Subcutaneous abdominal adipose tissue (tissue), 5 donors: Measurements from ENCODE around the gene YTHDC2.

ENCODE experiments used
- H3K27ac ChIP-seq: one replicate; pipeline ENCODE4 v1.7.0; 2013; ENCODE audit warnings: low read depth, mild to moderate bottlenecking, inconsistent platforms, low read length, moderate library complexity
- H3K27me3 ChIP-seq, 5 donors: one replicate each; pipeline ENCODE4 v1.7.0; 2013; ENCODE audit warnings: low read length in 5 of 5, inconsistent platforms in 1 of 5; ENCODE audit not compliant: control insufficient read depth in 5 of 5, insufficient read depth in 4 of 5
- H3K36me3 ChIP-seq, 5 donors: one replicate each; pipeline ENCODE4 v1.7.0; 2013; ENCODE audit warnings: low read length in 5 of 5; ENCODE audit not compliant: control insufficient read depth in 5 of 5, insufficient read depth in 5 of 5
- H3K4me1 ChIP-seq, 5 donors: one replicate each; pipeline ENCODE4 v1.7.0; 2013; ENCODE audit warnings: low read length in 5 of 5, mild to moderate bottlenecking in 3 of 5, moderate library complexity in 1 of 5; ENCODE audit not compliant: control insufficient read depth in 5 of 5, insufficient read depth in 5 of 5
- H3K4me3 ChIP-seq, 5 donors: one replicate each; pipeline ENCODE4 v1.7.0; 2013; ENCODE audit warnings: low read length in 5 of 5, low read depth in 1 of 5
- H3K9ac ChIP-seq, 5 donors: one replicate each; pipeline ENCODE4 v1.7.0; 2013; ENCODE audit warnings: low read length in 5 of 5, mild to moderate bottlenecking in 4 of 5, moderate library complexity in 3 of 5
- H3K9me3 ChIP-seq, 5 donors: one replicate each; pipeline ENCODE4 v1.7.0; 2013; ENCODE audit warnings: low read length in 5 of 5; ENCODE audit not compliant: control insufficient read depth in 5 of 5
- donor health status: healthy.
- donor health status: healthy.
- donor health status: healthy.
- donor health status: healthy.
- donor health status: healthy.

The YTHDC2 gene

DNA sequence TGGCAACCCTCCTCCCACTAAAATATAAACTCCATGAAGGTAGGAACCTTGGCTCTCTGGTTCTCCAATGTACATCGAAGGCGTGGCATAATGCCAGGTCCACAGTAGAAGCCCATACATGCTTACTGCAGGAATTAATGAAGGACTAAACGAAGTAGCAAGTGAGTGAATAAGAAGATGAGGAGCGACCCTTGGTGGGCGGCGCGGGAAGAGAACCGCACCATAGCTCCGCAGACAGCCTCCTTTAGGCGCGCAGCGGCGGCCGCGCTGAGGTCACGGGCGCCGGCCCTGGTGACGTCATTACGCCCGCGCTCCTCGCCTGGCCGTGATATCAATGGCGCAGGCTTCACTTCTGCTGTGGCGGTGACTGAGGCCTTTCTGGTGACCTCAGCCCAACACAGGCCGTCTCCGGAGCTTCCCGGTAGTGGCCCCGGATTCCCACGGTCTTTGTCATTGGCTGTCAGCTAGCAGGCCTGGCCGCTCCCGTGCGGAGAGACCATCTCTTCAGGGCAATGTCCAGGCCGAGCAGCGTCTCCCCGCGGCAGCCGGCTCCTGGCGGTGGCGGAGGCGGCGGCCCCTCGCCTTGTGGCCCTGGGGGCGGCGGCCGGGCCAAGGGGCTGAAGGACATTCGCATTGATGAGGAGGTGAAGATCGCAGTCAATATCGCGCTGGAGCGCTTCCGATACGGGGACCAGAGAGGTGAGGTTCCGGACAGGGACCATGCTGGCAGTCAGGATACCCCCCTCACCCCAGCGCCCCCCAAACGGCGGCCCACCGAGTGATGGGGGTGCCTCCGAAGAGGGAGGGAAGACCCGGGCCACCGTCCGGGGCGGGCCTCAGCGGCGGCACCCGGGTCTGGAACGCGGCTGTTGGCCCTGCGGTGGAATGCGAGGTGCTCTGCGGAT is at the start of gene YTHDC2:
Gene YTHDC2, plus strand, starts transcription at position 311 of the 905 bp plus-strand sequence. Its CDS starts 202 bp downstream, at position 513.
- peak within 1 kb of the TSS; percentile 84 to 91 (median 88) for H3K4me3 ChIP-seq
- H3K36me3 ChIP-seq, result peaks cover 0 to 9% (median 0%) of the 10 kb centered on the region in 5 donors
- H3K27me3 ChIP-seq, result peaks cover 0 to 2% (median 0%) of the 10 kb centered on the region in 5 donors
- H3K27ac ChIP-seq, result peak within 1 kb of the TSS; percentile 92
- H3K4me1 ChIP-seq, result peaks cover 2 to 16% (median 12%) of the 10 kb centered on the region in 5 donors
- peak within 1 kb of the TSS; percentile 92 to 99 (median 97) for H3K9ac ChIP-seq
- no peaks in the 10 kb centered on the region for H3K9me3 ChIP-seq

DNA sequence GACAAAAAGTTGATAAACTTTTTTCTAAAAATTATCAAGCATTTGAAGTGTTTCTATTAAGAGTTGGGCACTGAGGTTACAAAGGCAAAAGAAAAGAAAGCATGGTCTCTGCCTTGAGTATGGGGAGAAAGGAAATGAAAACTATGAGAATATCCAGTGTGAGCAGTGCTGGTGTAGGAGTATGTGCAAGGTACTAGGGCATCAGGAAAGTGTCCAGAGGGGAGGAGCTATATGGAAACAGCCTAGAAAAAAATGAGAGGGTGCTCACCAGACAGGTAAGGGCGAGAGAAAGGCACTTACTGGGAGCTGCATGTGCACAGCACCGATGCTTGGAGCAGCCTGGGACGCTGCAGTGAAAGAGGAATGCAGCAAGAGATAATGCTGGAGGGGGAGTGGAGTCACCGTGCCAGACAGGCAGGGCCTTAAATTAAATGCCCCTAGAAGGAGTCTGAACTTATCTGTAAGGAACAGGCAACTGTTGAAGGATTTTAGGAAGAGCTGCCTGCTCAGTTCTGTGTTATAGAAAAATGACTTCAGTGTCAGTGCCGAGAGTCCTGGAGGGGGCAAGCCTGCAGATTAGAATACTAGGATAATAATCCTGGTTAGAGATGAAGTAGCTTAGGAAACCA is 39.3 kb upstream of the YTHDC2 start:
- Histone ChIP-seq H3K9me3 (no peaks in the 10 kb centered on the region), H3K27me3 (no peaks in the 10 kb centered on the region), H3K4me3 (no peak overlapping the region)

DNA sequence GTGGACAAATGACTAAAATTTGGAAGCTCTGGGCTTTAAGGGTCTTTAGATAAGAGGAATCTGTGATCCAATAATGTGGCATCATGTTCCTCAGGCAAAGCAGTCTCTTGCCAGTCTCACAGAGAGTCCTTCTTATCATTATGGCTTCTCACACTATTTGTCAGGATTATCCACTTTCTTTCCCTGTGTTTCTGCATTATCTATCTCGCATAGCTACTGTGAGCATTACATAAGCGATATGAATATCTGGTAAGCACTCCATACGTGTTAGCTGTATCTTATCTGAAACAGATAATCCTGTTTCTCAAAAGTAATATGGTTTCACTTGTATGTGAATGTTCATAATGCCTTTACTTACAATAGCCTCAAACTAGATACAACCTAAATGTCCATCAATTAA is 34.8 kb upstream of the YTHDC2 start:
- H3K36me3 ChIP-seq, result no peaks in the 10 kb centered on the region
- H3K9me3 ChIP-seq, result no peaks in the 10 kb centered on the region
- peaks cover 0 to 2% (median 0%) of the 10 kb centered on the region in 5 donors for H3K27me3 ChIP-seq
- no peak overlapping the region for H3K4me3 ChIP-seq
- no peak overlapping the region for H3K27ac ChIP-seq
- no peaks in the 10 kb centered on the region for H3K4me1 ChIP-seq
- no peak overlapping the region for H3K9ac ChIP-seq

More for the DNA sequence above, 39.3 kb upstream of the YTHDC2 start:
- Histone ChIP-seq H3K27ac (no peak overlapping the region), H3K4me1 (no peaks in the 10 kb centered on the region), H3K9ac (no peak overlapping the region), H3K36me3 (no peaks in the 10 kb centered on the region)

DNA sequence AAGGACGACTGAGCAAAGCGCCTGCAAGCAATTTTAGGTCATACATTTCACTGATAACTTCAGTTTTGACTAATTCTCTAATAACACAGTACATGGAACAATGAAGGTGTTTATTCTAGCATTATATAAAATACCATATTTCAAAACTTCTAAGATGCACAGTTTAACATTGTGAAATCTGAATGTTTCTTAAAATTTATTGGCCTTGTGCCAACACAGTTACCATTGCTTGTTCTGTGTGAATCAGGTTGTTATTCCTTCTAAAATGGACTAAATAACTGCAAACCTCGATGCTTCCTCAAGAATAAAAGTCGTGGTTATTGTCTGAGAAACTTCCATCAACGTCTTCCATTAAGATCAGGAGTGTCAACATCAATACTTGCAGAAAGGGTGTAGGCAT is 33.3 kb upstream of the YTHDC2 start:
- H3K4me3 ChIP-seq, result no peak overlapping the region
- no peaks in the 10 kb centered on the region for H3K36me3 ChIP-seq

DNA sequence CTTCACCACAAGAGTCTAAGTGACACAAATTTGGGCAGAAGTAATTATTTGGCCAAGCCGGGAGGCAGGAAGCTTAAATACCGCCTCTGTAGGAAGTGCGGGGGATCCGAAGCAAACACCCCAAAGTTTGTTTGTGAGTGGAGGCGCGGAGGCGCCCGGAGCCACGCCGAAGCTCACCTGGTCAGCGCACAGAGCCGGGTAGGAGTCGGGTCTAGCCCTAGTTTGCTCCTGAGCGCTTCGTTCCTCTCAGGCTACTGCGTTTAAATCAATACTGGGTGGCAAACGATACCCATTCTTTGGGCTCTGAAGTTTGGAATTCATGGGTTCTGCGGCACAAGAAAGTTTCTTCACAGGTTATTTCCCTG is 26.1 kb upstream of the YTHDC2 start:
- Histone ChIP-seq H3K9ac (peak overlapping the region in 1 of 5 donors; percentile 35), H3K36me3 (no peaks in the 10 kb centered on the region), H3K27me3 (peaks cover 0 to 56% (median 30%) of the 10 kb centered on the region in 5 donors), H3K4me1 (peaks cover 0 to 26% (median 21%) of the 10 kb centered on the region in 5 donors), H3K27ac (no peak overlapping the region), H3K4me3 (peak overlapping the region in 4 of 5 donors; percentile 67 to 76 (median 70)), H3K9me3 (peaks cover 8 to 21% (median 13%) of the 10 kb centered on the region in 5 donors)

More for the DNA sequence above, 33.3 kb upstream of the YTHDC2 start:
- no peaks in the 10 kb centered on the region for H3K4me1 ChIP-seq
- no peaks in the 10 kb centered on the region for H3K9me3 ChIP-seq
- H3K9ac ChIP-seq, result no peak overlapping the region
- peaks cover 0 to 12% (median 0%) of the 10 kb centered on the region in 5 donors for H3K27me3 ChIP-seq
- no peak overlapping the region for H3K27ac ChIP-seq

DNA sequence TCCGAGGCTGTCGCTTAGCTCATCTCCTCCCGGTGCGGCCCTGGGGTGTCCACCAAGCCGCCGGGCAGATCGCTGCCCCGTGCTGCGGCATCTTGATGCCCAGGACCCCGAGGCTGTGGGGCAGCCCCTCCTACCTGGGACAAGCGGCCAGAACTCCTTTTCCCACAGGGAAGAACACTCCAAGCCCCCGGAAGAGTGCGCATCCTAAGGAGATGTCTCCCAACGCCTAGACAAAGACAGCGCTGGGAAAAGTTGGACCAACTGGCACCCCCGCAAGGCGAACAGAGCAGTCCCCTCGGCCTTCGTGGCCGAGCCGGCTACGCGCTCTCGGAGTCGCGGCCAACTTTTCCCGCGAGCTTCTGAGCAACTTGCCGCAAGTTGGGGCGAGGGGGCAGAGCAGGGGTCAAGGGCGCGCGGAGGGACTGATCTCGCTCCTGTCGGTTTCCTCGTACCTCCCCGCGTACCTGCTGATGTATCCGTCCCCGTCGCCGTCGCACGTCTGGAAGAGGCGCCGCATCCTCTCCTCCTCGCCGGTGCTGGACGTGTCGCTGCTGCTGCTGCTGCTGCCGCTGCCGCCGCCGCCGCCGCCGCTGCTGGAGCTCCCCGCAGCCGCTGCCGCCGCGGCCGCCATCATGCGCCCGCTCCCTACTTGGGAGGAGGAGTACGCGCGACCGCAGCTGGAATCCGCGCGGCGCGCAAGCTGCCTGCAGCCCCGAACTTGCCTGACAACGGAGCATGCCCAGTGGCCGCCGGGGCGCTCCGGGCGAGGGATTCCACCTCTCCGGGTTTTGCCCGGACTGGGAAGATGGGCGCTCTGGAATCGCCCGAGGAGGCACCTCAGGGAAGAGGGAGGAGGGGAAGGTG is 25.5 kb upstream of the YTHDC2 start, which contains the start of gene MCC:
Gene MCC, minus strand, starts transcription at position 673 of the 864 bp plus-strand sequence.
- H3K9ac ChIP-seq, result peak within 1 kb of the TSS in 2 of 5 donors; percentile 3 to 35
- H3K27ac ChIP-seq, result no peak within 1 kb of the TSS
- H3K9me3 ChIP-seq, result peaks cover 8 to 21% (median 13%) of the 10 kb centered on the region in 5 donors
- H3K27me3 ChIP-seq, result peaks cover 0 to 56% (median 30%) of the 10 kb centered on the region in 5 donors
- no peaks in the 10 kb centered on the region for H3K36me3 ChIP-seq
- H3K4me1 ChIP-seq, result peaks cover 0 to 26% (median 21%) of the 10 kb centered on the region in 5 donors
- peak within 1 kb of the TSS; percentile 67 to 76 (median 68) for H3K4me3 ChIP-seq

DNA sequence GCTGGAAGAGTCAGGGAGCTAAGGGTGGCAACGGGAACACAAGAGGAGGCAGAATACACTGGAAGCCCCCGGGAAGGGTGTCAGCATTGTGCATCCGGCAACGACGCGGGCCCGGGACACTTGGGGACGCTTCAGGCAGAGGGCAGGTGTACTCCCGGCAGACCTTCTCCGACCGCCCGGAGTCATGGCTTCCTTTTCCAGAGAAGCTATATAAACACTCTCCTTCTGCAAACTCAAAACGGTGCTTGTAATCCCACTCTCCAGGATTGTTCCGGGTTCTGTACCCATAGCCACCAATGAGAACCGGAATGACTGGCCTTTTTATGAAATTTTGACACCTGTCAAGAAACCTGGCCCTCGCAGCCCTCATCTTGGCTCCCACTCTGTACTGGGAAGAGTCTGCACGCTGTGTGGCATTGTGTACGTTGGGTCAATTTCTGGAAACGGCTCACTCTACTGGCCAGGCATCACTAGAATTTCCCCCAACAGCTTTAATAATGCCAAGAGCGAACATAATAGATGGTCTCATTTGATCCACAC is 24.8 kb upstream of the YTHDC2 start:
- Histone ChIP-seq H3K9me3 (peaks cover 8 to 21% (median 13%) of the 10 kb centered on the region in 5 donors), H3K36me3 (no peaks in the 10 kb centered on the region), H3K9ac (peak overlapping the region in 1 of 5 donors; percentile 35), H3K4me1 (peaks cover 0 to 26% (median 21%) of the 10 kb centered on the region in 5 donors), H3K4me3 (peak overlapping the region; percentile 67 to 76 (median 68)), H3K27me3 (peaks cover 0 to 54% (median 30%) of the 10 kb centered on the region in 5 donors), H3K27ac (no peak overlapping the region)

DNA sequence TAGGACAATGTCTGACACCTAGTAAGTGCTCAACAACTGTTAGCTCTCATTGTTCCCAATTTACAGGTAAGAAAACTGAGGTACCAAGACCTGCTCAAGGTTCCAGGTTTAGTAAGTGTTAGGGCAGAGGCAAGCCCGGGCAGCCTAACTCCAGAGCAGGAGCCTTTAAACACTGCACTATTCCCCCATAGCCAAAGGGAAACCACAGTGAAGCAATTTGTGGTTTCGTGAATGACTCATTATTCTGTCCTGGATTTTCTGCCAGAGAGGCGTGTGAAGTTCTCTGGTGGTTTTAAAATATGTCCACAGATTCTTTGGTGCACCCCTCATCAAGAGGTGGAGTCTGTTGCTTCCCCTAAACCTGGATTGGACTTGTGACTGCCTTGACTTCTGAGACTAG is 24.2 kb upstream of the YTHDC2 start:
- peaks cover 0 to 26% (median 21%) of the 10 kb centered on the region in 5 donors for H3K4me1 ChIP-seq
- H3K9me3 ChIP-seq, result peaks cover 8 to 21% (median 13%) of the 10 kb centered on the region in 5 donors
- H3K27me3 ChIP-seq, result peaks cover 0 to 50% (median 30%) of the 10 kb centered on the region in 5 donors
- no peaks in the 10 kb centered on the region for H3K36me3 ChIP-seq
- H3K27ac ChIP-seq, result no peak overlapping the region
- H3K9ac ChIP-seq, result no peak overlapping the region
- no peak overlapping the region for H3K4me3 ChIP-seq

DNA sequence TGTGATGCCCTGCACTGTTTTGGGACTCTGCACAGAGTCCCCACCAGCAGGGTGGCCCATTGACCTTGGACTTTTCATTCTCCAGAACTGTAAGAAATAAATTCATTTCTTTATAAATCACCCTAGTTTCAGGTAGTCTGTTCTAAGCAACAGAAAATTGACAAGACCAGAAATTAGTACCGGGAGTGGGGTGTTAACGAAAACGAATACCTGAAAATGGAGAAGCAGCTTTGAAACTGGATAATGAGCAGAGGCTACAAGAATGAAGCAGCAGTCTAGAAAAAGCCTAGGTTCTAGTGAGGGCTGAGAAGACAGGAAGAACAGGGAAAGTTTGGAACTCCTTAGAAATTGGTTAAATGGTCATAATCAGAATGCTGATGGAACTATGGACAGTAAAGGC is 23.2 kb upstream of the YTHDC2 start:
- peak overlapping the region in 1 of 5 donors; percentile 1 for H3K4me3 ChIP-seq
- peaks cover 0 to 44% (median 30%) of the 10 kb centered on the region in 5 donors for H3K27me3 ChIP-seq
- peaks cover 8 to 21% (median 13%) of the 10 kb centered on the region in 5 donors for H3K9me3 ChIP-seq
- no peak overlapping the region for H3K9ac ChIP-seq
- H3K27ac ChIP-seq, result no peak overlapping the region
- peaks cover 0 to 26% (median 21%) of the 10 kb centered on the region in 5 donors for H3K4me1 ChIP-seq
- no peaks in the 10 kb centered on the region for H3K36me3 ChIP-seq
